HG03108 (cell line): ENCODE measurements around the gene KAT8.

Experiments used
- ATAC-seq: cut with Tn5 transposase; IDR thresholded peaks from one replicate; pipeline ENCODE4 v1.9.1; 2021; ENCODE audit warnings: moderate library complexity; ENCODE audit not compliant: unreplicated experiment

KAT8 gene

GRCh38 chr16:31106509-31107464 is 10.7 kb upstream of the KAT8 start:
- no peak for ATAC-seq

GRCh38 chr16:31107465-31107867 is 10.0 kb upstream of the KAT8 start:
- ATAC-seq: peak; percentile 44

DNA sequence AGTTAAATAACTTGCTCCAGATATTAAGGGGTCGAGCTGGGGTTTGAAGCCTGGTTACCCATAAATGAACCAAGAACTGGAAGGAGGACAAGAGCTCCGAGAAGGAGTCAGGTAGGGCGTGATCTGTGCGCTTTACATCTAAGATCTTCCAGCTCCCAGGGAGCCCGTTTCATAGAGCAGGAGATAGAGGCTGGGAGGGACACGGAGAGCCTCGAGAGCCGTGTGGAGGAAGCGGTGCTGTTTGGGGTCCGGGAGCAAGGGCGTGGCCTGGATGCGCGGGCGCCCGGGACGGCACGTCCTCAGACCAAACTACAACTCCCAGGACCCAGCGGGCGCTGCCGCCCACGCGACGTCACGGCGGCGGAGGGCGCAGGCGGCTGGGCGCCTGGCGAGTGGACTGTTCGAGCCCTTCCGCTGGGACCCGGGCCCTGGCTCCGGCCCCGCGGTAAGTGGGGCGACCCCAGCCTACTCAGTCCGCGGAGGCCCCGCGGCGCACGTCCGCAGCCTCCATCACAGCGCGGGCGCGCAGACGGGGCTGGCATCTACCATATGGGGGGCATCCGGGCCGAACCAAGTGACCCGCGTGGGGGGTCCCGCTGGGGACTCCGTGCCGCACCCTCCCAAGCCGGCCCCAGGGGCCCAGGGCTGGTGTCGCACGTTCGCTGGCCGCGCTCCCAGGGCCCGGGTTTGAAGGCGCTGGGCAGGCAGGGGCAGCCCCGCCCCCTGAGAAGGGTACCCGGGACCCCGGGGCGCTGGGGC is 9.2 kb upstream of the KAT8 start, which contains the start of gene BCKDK:
Gene BCKDK (plus strand): TSS at position 352 of the 759 bp plus-strand sequence. CDS start 838 bp downstream, outside the sequence.
- ATAC-seq: peak; percentile 76

DNA sequence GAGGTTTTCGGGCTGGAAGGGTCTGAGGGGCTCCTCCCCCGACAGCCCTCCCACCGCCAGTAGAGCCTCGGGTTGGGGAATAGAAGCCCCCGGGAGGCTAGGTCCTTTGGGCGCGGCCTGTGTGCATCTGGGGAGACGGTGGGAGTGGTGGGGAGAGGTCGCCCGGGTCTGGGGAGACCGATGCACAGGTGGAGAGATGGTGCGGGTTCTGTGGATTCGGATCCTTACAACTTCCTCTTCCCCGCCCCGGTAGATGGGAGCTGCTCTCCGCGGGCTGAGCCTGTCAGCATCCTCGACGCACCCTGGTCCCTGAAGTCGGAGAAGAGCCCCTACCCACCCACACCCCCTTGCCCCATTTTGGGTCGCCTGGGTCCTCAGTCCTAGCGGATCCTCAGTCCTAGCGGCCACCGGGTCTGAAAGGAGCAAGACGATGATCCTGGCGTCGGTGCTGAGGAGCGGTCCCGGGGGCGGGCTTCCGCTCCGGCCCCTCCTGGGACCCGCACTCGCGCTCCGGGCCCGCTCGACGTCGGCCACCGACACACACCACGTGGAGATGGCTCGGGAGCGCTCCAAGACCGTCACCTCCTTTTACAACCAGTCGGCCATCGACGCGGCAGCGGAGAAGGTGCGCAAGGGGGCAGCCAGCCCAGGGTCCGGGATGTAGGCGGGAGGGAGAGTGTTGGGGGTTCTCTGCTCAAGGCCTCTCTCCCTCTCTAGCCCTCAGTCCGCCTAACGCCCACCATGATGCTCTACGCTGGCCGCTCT is 8.5 kb upstream of the KAT8 start:
- ATAC-seq: no peak

GRCh38 chr16:31109622-31110021 is 7.8 kb upstream of the KAT8 start:
- ATAC-seq: no peak

GRCh38 chr16:31110106-31111034 is 7.1 kb upstream of the KAT8 start:
- ATAC-seq: no peak

GRCh38 chr16:31111881-31112466 is 5.5 kb upstream of the KAT8 start:
- ATAC-seq: no peak

DNA sequence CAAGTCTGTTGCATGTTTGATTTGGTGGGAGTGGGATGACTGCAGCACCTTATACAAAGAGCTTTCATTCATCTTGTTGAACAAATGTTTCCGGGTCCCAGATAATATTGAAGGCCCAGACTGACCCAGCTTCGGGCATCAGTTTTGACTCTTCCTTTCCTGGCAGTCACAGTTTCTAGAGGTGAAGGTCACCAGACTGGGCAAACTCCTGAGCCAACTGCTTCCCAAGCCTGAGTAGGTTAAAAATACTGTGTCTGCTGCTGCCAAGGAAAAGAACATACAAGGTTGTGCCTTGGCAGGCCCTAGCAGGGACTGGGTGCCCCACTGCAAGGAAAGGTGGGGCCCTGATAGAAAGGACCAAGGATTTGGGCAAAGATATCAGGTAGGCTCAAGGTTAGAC is 4.8 kb upstream of the KAT8 start:
- ATAC-seq: no peak

- peak; percentile 24 for ATAC-seq
These were observed 4.0 kb upstream of the KAT8 start for GRCh38 chr16:31113121-31114120.

DNA sequence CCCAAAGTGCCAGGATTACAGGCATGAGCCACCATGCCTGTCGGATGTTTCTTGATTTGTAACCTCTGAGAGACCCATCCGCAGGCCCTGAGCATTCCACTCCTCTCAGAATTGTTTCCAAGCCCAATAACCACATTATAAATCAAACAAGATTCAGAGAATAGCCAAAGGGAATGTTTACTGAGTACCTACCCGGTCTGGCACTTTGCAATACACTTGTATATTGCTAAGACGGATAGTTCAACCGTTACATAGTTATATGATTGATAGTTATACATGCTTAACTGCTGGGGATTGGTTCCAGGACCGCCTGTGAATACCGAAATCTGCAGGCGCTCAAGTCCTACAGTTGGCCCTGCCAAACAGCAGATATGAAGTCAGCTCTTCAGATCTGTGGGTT is 3.0 kb upstream of the KAT8 start:
- no peak for ATAC-seq

DNA sequence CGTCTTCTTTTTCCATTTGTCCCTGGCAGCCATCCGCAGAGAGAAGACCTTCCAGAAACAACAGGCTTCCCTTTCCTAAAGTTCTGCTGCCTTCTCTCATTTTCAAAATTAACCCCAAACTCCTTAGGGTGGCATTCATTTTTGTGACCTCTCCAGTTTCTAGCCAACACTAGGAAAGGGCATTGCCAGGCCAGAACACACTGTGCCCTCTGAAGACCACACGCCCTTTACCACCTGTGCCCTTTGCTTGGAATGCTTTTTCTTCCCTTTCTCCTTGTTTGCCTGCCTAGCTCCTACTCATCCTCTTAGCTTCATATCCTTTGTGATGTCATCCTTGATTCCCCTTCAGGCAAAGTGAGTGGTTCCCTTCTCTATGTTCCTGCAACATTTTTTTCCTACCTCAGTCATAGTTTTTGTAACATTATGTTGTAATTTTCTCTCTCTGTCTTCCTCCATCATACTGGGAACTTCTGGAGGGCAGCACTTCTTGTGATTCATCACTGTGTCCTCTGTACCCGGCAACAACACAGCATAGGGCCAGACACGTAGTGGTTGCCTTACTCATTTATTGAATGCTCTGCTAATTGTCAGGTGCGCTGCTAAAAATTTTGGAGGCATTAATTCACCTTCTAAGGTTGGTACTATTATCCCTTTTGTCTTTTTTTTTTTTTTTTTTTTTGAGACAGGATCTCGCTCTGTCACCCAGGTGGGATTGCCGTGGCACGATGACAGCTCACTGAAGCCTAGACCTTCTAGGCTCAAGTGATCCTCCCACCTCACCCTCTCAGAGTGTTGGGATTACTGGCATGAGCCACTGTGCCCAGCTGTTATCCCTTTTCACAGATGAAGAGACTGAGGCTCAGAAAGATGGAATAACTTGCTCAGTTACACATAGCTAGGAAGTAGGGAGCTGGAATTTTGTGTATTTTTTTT is 1.0 kb downstream of the KAT8 start:
- ATAC-seq: no peak

GRCh38 chr16:31120129-31120528 is 2.7 kb downstream of the KAT8 start:
- no peak for ATAC-seq

DNA sequence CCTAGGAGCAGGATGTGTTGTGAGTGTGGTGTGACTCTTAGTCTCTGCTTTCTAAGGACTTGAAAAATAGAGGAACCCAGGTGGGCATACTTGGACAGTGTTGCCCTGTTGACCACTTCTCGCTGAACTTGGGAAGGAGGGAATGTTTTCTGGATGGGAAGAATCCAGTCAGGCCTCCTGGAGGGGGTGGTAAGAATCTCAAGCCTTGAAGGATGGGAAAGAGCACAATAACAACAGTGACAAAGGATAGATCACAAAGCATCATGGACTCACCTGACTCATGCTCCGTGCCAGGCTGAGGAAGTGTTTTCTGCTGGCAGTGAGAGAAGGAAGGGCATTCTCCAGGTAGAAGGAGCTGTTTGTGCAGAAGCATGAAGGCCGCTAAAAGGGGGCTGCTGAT is 8.4 kb downstream of the KAT8 start:
- ATAC-seq: no peak

GRCh38 chr16:31127182-31127581 is 9.7 kb downstream of the KAT8 start:
- ATAC-seq: no peak

DNA sequence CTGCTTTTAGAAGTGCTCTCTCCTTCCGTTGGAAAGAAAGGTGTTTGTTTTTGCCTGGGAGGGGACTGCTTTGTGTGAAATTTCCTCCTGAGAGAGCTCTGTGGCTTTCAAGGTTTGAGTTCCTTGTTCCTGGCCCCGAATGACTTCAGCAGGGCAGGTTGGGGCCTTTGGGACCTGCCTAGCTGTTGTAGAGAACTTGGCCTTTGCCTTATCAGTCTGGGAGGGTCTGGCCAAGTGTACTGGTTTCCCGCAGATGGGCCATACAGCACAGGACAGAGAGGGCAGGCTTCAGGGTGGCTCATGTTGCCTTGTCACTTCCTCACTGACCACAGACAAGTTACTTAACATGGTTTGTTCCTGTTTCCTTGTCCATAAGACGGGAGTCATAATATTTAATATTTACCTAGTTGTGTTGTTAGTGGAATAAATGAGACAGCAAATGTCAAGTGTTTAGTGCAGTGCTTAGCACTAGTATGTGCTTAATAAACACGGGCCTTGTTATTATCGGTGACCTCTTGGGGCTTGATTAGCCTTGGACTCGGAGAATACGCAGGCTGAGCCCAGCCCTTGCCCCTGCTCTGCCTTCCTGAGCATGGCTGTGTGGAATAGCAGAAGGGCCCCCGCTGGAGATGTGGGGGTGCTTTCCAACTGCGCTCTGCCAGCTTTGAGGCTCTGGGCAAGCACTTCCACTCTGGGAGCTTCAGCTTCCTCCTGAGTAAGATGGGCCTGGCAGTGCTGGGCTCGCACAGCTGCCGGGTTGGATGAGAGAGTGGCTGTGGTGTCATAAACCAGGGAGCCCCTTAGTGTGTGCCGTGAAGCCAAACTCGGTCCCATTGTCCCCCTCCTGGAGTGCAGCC is 11.5 kb downstream of the KAT8 start:
- ATAC-seq: no peak

DNA sequence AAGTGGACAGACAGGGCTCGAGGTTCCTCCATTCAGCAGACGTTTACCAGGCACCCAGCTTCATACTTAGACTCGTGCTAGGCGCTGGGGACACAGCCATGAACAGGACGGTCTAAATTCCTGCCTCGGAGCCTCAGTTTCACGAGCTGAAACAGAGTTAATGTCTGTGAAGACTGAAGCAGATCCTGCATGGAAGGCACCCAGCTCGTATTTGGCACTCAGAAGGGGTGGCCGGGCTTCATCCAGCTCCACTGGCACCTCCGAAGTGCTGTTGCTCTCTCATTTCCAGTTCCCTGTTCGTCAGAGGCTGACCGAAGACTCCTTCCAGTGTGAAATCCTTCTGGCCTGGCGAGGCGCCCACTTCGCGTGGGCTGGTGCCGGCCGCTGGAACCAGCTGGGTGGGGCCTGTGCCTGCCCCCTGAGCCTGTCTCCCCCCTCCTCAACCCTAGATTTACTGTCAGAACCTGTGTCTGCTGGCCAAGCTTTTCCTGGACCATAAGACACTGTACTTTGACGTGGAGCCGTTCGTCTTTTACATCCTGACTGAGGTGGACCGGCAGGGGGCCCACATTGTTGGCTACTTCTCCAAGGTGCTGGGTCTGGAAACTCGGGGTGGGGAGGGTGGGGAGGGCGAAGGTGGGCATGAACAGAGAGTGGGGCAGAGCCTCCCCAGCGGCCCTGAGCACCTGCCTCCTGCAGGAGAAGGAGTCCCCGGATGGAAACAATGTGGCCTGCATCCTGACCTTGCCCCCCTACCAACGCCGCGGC is 12.3 kb downstream of the KAT8 start:
- no peak for ATAC-seq
